GM13977 (cell line): ENCODE measurements around the gene DVL1.

Source experiments
- DNase-seq: peaks from one replicate; pipeline ENCODE4 v3.0.0; 2012; ENCODE audit warnings: low spot score
- in situ Hi-C: fragments of 300-500 bp; cut with MboI; formaldehyde crosslinking; loops from one replicate; pipeline ENCODE4 v1.12.0; 2022; ENCODE audit warnings: low sequenced_read_pairs, low pct_unique_long_range_greater_than_20kb, mixed read lengths, inconsistent platforms; ENCODE audit not compliant: unreplicated experiment
- TF ChIP-seq, protein P1 (sequence below): IDR thresholded peaks from 2 replicates; pipeline ENCODE4 v1.5.1; 2012; ENCODE audit warnings: mild to moderate bottlenecking, control low read depth; ENCODE audit not compliant: insufficient read depth; ENCODE audit errors: extremely low read depth, missing control alignments

Gene DVL1

DNA sequence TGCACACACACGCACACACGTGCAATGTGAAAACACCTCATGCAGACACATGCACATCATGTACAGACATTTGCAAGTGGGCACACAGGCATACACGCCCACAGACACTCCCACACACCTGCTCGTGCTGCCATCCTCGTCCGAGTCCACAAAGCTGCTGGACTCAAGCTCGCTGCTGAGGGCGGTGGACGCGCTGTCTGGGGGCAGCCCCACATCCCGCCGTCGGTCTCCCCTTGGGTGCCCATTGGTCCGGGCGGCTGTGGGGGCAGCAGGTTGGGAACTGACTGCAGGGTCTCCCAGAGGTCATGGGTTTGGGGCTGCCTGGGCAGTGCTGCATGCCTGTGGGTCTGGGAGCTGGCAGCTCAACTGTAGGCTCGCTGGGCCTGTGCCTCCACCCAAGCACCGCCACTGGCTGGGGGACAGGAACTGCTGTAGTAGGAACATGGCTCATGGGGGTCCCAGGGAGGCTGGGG lies 7.6 kb downstream of the DVL1 start:
- in situ Hi-C loops = no loop called here
- DNase-seq = no peak
- TF ChIP-seq, protein P1, sequence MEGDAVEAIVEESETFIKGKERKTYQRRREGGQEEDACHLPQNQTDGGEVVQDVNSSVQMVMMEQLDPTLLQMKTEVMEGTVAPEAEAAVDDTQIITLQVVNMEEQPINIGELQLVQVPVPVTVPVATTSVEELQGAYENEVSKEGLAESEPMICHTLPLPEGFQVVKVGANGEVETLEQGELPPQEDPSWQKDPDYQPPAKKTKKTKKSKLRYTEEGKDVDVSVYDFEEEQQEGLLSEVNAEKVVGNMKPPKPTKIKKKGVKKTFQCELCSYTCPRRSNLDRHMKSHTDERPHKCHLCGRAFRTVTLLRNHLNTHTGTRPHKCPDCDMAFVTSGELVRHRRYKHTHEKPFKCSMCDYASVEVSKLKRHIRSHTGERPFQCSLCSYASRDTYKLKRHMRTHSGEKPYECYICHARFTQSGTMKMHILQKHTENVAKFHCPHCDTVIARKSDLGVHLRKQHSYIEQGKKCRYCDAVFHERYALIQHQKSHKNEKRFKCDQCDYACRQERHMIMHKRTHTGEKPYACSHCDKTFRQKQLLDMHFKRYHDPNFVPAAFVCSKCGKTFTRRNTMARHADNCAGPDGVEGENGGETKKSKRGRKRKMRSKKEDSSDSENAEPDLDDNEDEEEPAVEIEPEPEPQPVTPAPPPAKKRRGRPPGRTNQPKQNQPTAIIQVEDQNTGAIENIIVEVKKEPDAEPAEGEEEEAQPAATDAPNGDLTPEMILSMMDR = no peak

GRCh38 chr1:1340791-1341548 lies 8.2 kb downstream of the DVL1 start:
- TF ChIP-seq, protein P1 = no peak
- no peak for DNase-seq
- in situ Hi-C loops = no loop called here

GRCh38 chr1:1340185-1340584 lies 9.0 kb downstream of the DVL1 start:
- TF ChIP-seq, protein P1 = no peak
- in situ Hi-C loops = no loop called here
- no peak for DNase-seq

- DNase-seq = no peak
- in situ Hi-C loops = no loop called here
- TF ChIP-seq, protein P1 = no peak
Observed at GRCh38 chr1:1338278-1338677, 10.9 kb downstream of the DVL1 start.

- TF ChIP-seq, protein P1 = no peak
- in situ Hi-C loops = no loop called here
- DNase-seq = peak; percentile 83
Observed at GRCh38 chr1:1337793-1338147, 11.4 kb downstream of the DVL1 start.

GRCh38 chr1:1336931-1337792 lies 12.1 kb downstream of the DVL1 start:
- no peak for DNase-seq
- TF ChIP-seq, protein P1 = no peak
- in situ Hi-C loops = no loop called here
